WTC11 (cell line): ENCODE results near the gene PERP. TPM values are rescaled to one million over a fixed set of nuclear protein-coding genes. Genes with fewer than 3 reads are reported as not detected.

Experiments
- ATAC-seq: fragments of 200-7000 bp; cut with Tn5 transposase; 2 replicates; pipeline ENCODE4 v1.10.0; 2021; ENCODE audit warnings: mild to moderate bottlenecking, moderate library complexity
- CTCF ChIA-PET: fragments of 300-600 bp; sonication (Branson Sonifier 250); formaldehyde crosslinking; loops from one replicate; lab custom pipeline; 2021; ENCODE audit warnings: antibody characterized with exemption; lab: Charles Lee
- POLR2A ChIA-PET: fragments of 350-600 bp; sonication (Branson Sonifier 250); formaldehyde crosslinking; loops from one replicate; lab custom pipeline; 2021; ENCODE audit warnings: antibody characterized with exemption; lab: Charles Lee
- DNase-seq: peaks from one replicate; pipeline ENCODE4 v3.0.0; 2021; ENCODE audit warnings: low spot score
- H3K27ac Mint-ChIP-seq: 2 replicates; pipeline ENCODE4 v1.8.0; 2021; ENCODE audit warnings: mixed read lengths
- H3K27me3 Mint-ChIP-seq: 2 replicates; pipeline ENCODE4 v1.8.0; 2021; ENCODE audit warnings: low read depth, mild to moderate bottlenecking, moderate library complexity, mixed read lengths
- H3K36me3 Mint-ChIP-seq: 2 replicates; pipeline ENCODE4 v1.8.0; 2021; ENCODE audit warnings: mixed read lengths
- H3K4me1 Mint-ChIP-seq: 2 replicates; pipeline ENCODE4 v1.8.0; 2022; ENCODE audit warnings: mixed read lengths
- H3K4me3 Mint-ChIP-seq: 2 replicates; pipeline ENCODE4 v1.8.0; 2021; ENCODE audit warnings: mild to moderate bottlenecking, moderate library complexity, mixed read lengths
- H3K9me3 Mint-ChIP-seq: 2 replicates; pipeline ENCODE4 v1.8.0; 2021; ENCODE audit warnings: mixed read lengths
- ARID4B ChIP-seq: sonication (generic); formaldehyde crosslinking; IDR thresholded peaks from 2 replicates; pipeline ENCODE4 v1.8.0; 2023; ENCODE audit warnings: missing genetic modification reagents, mild to moderate bottlenecking, borderline replicate concordance
- ATF2 ChIP-seq: sonication (generic); formaldehyde crosslinking; IDR thresholded peaks from 2 replicates; pipeline ENCODE4 v1.8.1; 2022; ENCODE audit warnings: low read depth, missing genetic modification reagents, borderline replicate concordance
- CDX4 ChIP-seq: fragments of 250-450 bp; sonication (Bioruptor Pico); IDR thresholded peaks from 2 replicates; pipeline ENCODE4 v1.9.0; 2021; ENCODE audit warnings: moderate library complexity, mild to moderate bottlenecking, inconsistent platforms, borderline replicate concordance
- E2F1 ChIP-seq: sonication (generic); formaldehyde crosslinking; IDR thresholded peaks from 2 replicates; pipeline ENCODE4 v1.8.0; 2022; ENCODE audit warnings: mild to moderate bottlenecking, missing genetic modification reagents
- EMX1 ChIP-seq: fragments of 250-450 bp; sonication (Bioruptor Pico); IDR thresholded peaks from 2 replicates; pipeline ENCODE4 v1.8.0; 2021; ENCODE audit warnings: mild to moderate bottlenecking
- ESRRA ChIP-seq: sonication (generic); formaldehyde crosslinking; IDR thresholded peaks from 2 replicates; pipeline ENCODE4 v1.8.1; 2022; ENCODE audit warnings: mild to moderate bottlenecking, missing genetic modification reagents, borderline replicate concordance
- ETV6 ChIP-seq: sonication (generic); formaldehyde crosslinking; IDR thresholded peaks from 2 replicates; pipeline ENCODE4 v1.8.1; 2022; ENCODE audit warnings: mild to moderate bottlenecking, missing genetic modification reagents
- FOXK1 ChIP-seq: sonication (generic); formaldehyde crosslinking; IDR thresholded peaks from 2 replicates; pipeline ENCODE4 v1.8.0; 2022; ENCODE audit warnings: mild to moderate bottlenecking, moderate library complexity, missing genetic modification reagents
- HMGA2 ChIP-seq: fragments of 250-450 bp; sonication (Bioruptor Pico); IDR thresholded peaks from 2 replicates; pipeline ENCODE4 v1.4.0; 2021; ENCODE audit warnings: mild to moderate bottlenecking, moderate library complexity
- IRF2 ChIP-seq: sonication (generic); formaldehyde crosslinking; IDR thresholded peaks from 2 replicates; pipeline ENCODE4 v1.8.0; 2022; ENCODE audit warnings: low read depth, missing genetic modification reagents, borderline replicate concordance
- NFYB ChIP-seq: sonication (generic); formaldehyde crosslinking; conservative IDR thresholded peaks from 2 replicates; pipeline ENCODE4 v1.8.0; 2022; ENCODE audit warnings: low read depth, missing genetic modification reagents
- PREB ChIP-seq: sonication (generic); formaldehyde crosslinking; IDR thresholded peaks from 2 replicates; pipeline ENCODE4 v1.8.1; 2022; ENCODE audit warnings: mild to moderate bottlenecking, missing genetic modification reagents, moderate library complexity, borderline replicate concordance
- SP1 ChIP-seq: sonication (generic); formaldehyde crosslinking; conservative IDR thresholded peaks from 2 replicates; pipeline ENCODE4 v1.8.1; 2022; ENCODE audit warnings: missing genetic modification reagents
- TEAD1 ChIP-seq: sonication (generic); formaldehyde crosslinking; IDR thresholded peaks from 2 replicates; pipeline ENCODE4 v1.8.0; 2022; ENCODE audit warnings: mild to moderate bottlenecking, missing genetic modification reagents
- ZNF281 ChIP-seq: sonication (generic); formaldehyde crosslinking; IDR thresholded peaks from 2 replicates; pipeline ENCODE4 v1.8.0; 2023; ENCODE audit warnings: mild to moderate bottlenecking, missing genetic modification reagents
- ZNF423 ChIP-seq: fragments of 250-450 bp; sonication (Bioruptor Pico); IDR thresholded peaks from 2 replicates; pipeline ENCODE4 v2.1.2; 2022; ENCODE audit warnings: mild to moderate bottlenecking, moderate library complexity
- total RNA-seq: library from RNA; stranded (reverse); gene quantifications from 3 replicates; pipeline ENCODE4 v1.2.3, GENCODE V29; 2021

The PERP gene
- total RNA-seq, 1 experiment from 2014 or later = 26.9 TPM

- H3K27ac Mint-ChIP-seq = no peak overlapping the region
These were observed 8.9 kb downstream of the PERP start for GRCh38 chr6:138098306-138098705.

GRCh38 chr6:138094260-138094659, 13.0 kb downstream of the PERP start:
- CTCF ChIA-PET = no interaction called here
- H3K27me3 Mint-ChIP-seq = no peaks in the 10 kb centered on the region
- no peak for TF ChIP-seq TEAD1 (CRISPR knock-in tag)
- TF ChIP-seq IRF2 (CRISPR knock-in tag) = no peak
- TF ChIP-seq FOXK1 = no peak
- TF ChIP-seq PREB = no peak
- no peak for TF ChIP-seq ETV6 (CRISPR knock-in tag)
- no peak for TF ChIP-seq ATF2 (CRISPR knock-in tag)
- no peak for TF ChIP-seq EMX1 (CRISPR knock-in tag)
- no peak for TF ChIP-seq ESRRA (CRISPR knock-in tag)
- no peak for TF ChIP-seq SP1

More at GRCh38 chr6:138098306-138098705, 8.9 kb downstream of the PERP start:
- DNase-seq (no peak), ATAC-seq (no peak)
- H3K9me3 Mint-ChIP-seq = peaks cover 14% of the 10 kb centered on the region
- H3K4me1 Mint-ChIP-seq = no peaks in the 10 kb centered on the region
- H3K36me3 Mint-ChIP-seq = peaks cover 30% of the 10 kb centered on the region
- H3K27me3 Mint-ChIP-seq = no peaks in the 10 kb centered on the region
- no peak overlapping the region for H3K4me3 Mint-ChIP-seq
- POLR2A ChIA-PET = no interaction called here
- CTCF ChIA-PET = no interaction called here
- TF ChIP-seq ARID4B (CRISPR knock-in tag) (no peak), E2F1 (CRISPR knock-in tag) (no peak), NFYB (CRISPR knock-in tag) (no peak), CDX4 (CRISPR knock-in tag) (no peak), HMGA2 (no peak), ZNF281 (CRISPR knock-in tag) (no peak), ZNF423 (CRISPR knock-in tag) (no peak)
- TF ChIP-seq, all 79 proteins: peak for 0

More at GRCh38 chr6:138094260-138094659, 13.0 kb downstream of the PERP start:
- Mint-ChIP-seq H3K4me3 (no peak overlapping the region), H3K4me1 (peaks cover 2% of the 10 kb centered on the region; the same call in 1 of the 2 replicates), H3K9me3 (peaks cover 14% of the 10 kb centered on the region), H3K36me3 (peaks cover 38% of the 10 kb centered on the region), H3K27ac (no peak overlapping the region)
- no peak for DNase-seq
- POLR2A ChIA-PET = no interaction called here
- no peak for ATAC-seq
